Psoas muscle (tissue), 8 donors: Measurements from ENCODE around the gene NTRK2. TPM values are rescaled to one million over a fixed set of nuclear protein-coding genes. Genes with fewer than 3 reads are reported as not detected.
"Not testable (repeated sequence)": the region's sequence is repeated elsewhere in the genome, so short reads cannot be mapped to it uniquely, and the experiment has no call there.

Experiments used
- ATAC-seq, 4 donors: fragments of 200-7000 bp; cut with Tn5 transposase; one replicate each; pipeline ENCODE4 v1.9.1; 2020; ENCODE audit warnings: moderate library complexity in 3 of 4, mild to moderate bottlenecking in 2 of 4
- DNase-seq, 2 donors: peaks; one replicate each; pipeline ENCODE4 v3.0.0-alpha.2; 2020
- H3K27ac ChIP-seq: fragments of 200-600 bp; one replicate; pipeline ENCODE4 v1.8.0; 2022
- H3K27me3 ChIP-seq, 3 donors: fragments of 200-600 bp in 1 of 3; one replicate each; pipeline versions ENCODE4 v1.6.1 to v1.8.0; 2013 to 2022; ENCODE audit warnings: low read length in 2 of 3, mild to moderate bottlenecking in 2 of 3, moderate library complexity in 1 of 3; ENCODE audit not compliant: insufficient read depth in 3 of 3
- H3K36me3 ChIP-seq, 2 donors: fragments of 200-600 bp in 1 of 2; one replicate each; pipeline versions ENCODE4 v1.6.1 to v1.8.0; 2013 to 2022; ENCODE audit warnings: low read depth in 1 of 2, mild to moderate bottlenecking in 1 of 2, moderate library complexity in 1 of 2; ENCODE audit not compliant: insufficient read depth in 1 of 2
- H3K4me1 ChIP-seq: fragments of 200-600 bp; one replicate; pipeline ENCODE4 v1.8.0; 2022
- H3K4me3 ChIP-seq: fragments of 200-600 bp; one replicate; pipeline ENCODE4 v1.8.0; 2022; ENCODE audit warnings: mild to moderate bottlenecking
- H3K9me3 ChIP-seq: fragments of 200-600 bp; one replicate; pipeline ENCODE4 v1.8.0; 2022
- WGBS, 3 donors: extraction: QIAGEN DNeasy Blood & Tissue Kit; methylation state at CpG; one replicate each; pipeline versions ENCODE4 v1.1.6 to v1.1.7; 2013; 5-methylcytosine and 5-hydroxymethylcytosine counted together
- intact Hi-C, 2 donors: fragments of 100-400 bp; cut with DNase I; formaldehyde crosslinking; loops; one replicate each; pipeline versions ENCODE4 v1.11.0 to v1.14.2; 2022
- polyA plus RNA-seq, 3 donors: library from polyadenylated mRNA; stranded (reverse); fragments of 200-250 nt; gene quantifications; one replicate each; pipeline ENCODE4 v1.2.3, GENCODE V29; 2013
- total RNA-seq, 4 donors: library from RNA; stranded (reverse); fragmentation: NEBNext Ultra II Directional in 2 of 4; extraction: Animal tissue kit (Norgen Biotek cat#: 25700) in 2 of 4; gene quantifications; one replicate each; pipeline versions ENCODE4 v1.2.1 to v1.2.4, GENCODE V29; 2021 to 2023
- TF ChIP-seq, protein P1 (sequence below): fragments of 200-600 bp; IDR thresholded peaks from one replicate; pipeline ENCODE4 v1.8.0; 2022; ENCODE audit warnings: antibody characterized with exemption
- donor health status: healthy with polysubstance abuse.
- donor health status: DM: no; HTN: no; CAD: no; lungs with moderate emphysema.
- donor health status: Bipolar disorder and iron deficiency.
- donor health status: healthy.
- donor health status: DM: yes; HTN: yes; CAD: no.
- donor health status: DM: no; HTN: no; CAD: no.
- donor health status: DM: no; HTN: no; CAD: no.
- donor health status: DM: yes; HTN: yes; CAD: no.

Gene NTRK2
- total and polyA plus RNA-seq, 7 donors = 0.46 to 3.6 (median 1.4) TPM

DNA sequence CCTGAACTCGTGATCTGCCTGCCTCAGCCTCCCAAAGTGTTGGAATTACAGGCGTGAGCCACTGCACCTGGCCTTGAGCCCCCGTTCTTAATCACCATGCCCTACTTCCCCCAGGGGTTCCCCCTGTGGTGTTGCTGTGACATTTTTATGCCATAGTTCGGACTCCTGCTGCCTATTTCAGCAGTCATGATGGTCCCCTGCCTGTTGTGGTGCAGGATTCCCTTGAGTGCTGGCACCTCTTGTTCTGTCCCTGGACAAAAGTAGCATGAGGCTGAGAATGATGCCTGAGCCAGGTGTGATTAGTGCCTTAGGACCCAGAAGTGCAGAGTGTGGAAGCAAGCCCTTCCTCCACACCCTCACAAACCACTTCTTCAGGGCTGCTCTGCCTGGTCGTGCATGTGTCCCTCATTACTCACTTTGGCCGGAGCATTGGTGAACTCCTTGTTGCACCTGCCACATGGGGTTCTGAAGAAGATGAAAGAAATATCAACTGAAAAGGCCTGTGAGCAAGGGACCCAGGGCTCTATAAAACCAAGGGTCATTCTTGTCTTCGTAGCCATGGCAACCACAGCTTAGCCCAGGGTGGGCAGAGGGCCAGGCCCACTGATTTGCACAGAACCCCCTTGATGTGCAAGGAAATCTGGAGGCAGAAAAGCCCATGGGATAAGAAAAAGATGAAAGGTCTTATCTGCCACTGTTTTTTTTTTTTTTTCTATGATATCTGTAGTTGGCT is 228.0 kb downstream of the NTRK2 start:
- Histone ChIP-seq H3K27me3 (no peaks in the 10 kb centered on the region), H3K9me3 (no peaks in the 10 kb centered on the region), H3K4me3 (no peak overlapping the region), H3K36me3 (no peaks in the 10 kb centered on the region), H3K27ac (no peak overlapping the region), H3K4me1 (no peaks in the 10 kb centered on the region)
- ATAC-seq (no peak), DNase-seq (no peak)
- WGBS, 3 donors = 77 to 79% (median 79%) methylated on average over 7 of the region's 7 CpGs
- intact Hi-C loops = no loop called here
- TF ChIP-seq, protein P1, sequence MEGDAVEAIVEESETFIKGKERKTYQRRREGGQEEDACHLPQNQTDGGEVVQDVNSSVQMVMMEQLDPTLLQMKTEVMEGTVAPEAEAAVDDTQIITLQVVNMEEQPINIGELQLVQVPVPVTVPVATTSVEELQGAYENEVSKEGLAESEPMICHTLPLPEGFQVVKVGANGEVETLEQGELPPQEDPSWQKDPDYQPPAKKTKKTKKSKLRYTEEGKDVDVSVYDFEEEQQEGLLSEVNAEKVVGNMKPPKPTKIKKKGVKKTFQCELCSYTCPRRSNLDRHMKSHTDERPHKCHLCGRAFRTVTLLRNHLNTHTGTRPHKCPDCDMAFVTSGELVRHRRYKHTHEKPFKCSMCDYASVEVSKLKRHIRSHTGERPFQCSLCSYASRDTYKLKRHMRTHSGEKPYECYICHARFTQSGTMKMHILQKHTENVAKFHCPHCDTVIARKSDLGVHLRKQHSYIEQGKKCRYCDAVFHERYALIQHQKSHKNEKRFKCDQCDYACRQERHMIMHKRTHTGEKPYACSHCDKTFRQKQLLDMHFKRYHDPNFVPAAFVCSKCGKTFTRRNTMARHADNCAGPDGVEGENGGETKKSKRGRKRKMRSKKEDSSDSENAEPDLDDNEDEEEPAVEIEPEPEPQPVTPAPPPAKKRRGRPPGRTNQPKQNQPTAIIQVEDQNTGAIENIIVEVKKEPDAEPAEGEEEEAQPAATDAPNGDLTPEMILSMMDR = no peak

DNA sequence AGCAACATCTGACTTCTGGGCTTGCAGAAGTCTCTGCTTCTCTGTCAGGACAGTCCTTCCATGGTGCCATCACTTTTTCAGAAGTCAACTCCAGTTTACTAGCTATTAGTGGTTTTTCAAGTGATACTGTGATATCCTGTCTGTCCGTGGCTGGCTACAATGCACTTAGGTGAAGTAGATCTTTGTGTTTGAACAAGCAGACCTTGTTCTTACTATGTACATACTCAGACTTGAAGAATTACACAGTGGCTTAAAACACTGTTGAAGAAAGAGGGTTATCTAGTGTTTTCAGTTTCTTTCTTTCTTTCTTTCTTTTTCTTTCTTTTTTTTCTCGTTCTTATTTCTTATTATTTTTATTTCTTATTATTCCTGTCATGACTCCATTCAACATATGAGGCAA is 228.7 kb downstream of the NTRK2 start:
- Histone ChIP-seq H3K9me3 (no peaks in the 10 kb centered on the region), H3K36me3 (no peaks in the 10 kb centered on the region), H3K4me1 (no peaks in the 10 kb centered on the region), H3K27me3 (no peaks in the 10 kb centered on the region), H3K4me3 (no peak overlapping the region), H3K27ac (no peak overlapping the region)
- ATAC-seq (no peak), DNase-seq (no peak)
- intact Hi-C loops = no loop called here
- TF ChIP-seq, protein P1 = no peak
- 76 to 87% (median 81%) methylated on average over 2 of the region's 2 CpGs for WGBS, 3 donors

DNA sequence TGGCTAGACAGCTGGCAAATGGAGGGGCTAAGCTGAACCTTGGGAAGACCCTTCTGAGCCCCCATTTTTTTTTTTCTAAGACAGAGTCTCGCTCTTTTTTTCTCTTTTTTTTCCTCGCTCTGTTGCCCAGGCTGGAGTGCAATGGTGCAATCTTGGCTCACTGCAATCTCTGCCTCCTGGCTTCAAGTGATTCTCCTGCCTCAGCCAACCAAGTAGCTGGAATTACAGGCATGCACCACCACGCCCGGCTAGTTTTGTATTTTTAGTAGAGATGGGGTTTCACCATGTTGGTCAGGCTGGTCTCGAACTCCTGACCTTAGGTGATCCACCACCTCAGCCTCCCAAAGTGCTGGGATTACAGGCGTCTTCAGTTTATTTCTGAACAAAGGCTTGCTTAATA is 229.1 kb downstream of the NTRK2 start:
- H3K9me3 ChIP-seq, intact Hi-C loops, H3K4me1 ChIP-seq, H3K36me3 ChIP-seq, DNase-seq, ATAC-seq, H3K4me3 ChIP-seq, H3K27ac ChIP-seq, H3K27me3 ChIP-seq: not testable (repeated sequence)
- WGBS, 3 donors = 49 to 67% (median 60%) methylated on average over 6 of the region's 6 CpGs

DNA sequence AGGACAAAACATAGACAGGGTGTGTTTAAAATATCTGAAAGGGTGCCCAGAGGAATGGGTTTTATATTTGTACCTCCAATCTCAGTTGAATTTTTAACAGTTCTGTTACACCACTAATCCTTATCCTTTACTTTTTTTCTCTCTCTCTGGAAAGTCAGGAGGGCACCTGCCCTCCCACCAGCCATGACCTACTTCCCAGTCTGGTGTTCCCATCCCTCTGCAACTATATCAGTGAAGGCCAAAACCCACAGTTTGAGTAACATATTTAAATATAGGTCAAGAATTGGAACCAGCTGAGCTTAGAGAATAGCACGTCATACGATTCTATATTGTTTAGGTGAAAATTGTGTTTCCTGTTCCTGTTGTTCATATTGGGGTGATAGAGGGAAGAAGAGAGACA is 229.8 kb downstream of the NTRK2 start:
- Histone ChIP-seq H3K4me3 (no peak overlapping the region), H3K9me3 (no peaks in the 10 kb centered on the region), H3K27ac (no peak overlapping the region), H3K36me3 (no peaks in the 10 kb centered on the region), H3K4me1 (no peaks in the 10 kb centered on the region), H3K27me3 (no peaks in the 10 kb centered on the region)
- WGBS, 3 donors = 84 to 87% (median 87%) methylated on average over 2 of the region's 2 CpGs
- intact Hi-C loops = no loop called here
- ATAC-seq = no peak
- TF ChIP-seq, protein P1 = no peak
- no peak for DNase-seq

DNA sequence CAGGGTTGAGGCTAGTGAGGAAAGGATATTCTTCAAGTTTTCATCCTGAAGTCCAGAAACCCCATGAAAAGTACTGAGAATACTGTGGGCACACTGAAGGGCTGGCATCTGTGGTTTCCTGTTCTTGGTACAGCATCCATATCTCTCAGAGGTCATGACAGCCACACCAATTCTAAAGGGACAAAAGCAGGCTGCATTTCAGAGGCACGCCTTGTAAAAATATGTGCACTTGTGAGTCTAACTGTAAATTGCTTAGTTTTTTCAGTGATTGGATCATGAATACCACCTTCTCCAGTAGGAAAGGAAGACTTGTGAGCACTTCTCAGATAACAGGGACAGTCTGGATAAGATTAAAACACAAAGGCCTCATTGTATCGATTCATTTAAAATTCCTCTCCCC is 230.9 kb downstream of the NTRK2 start:
- no peak for ATAC-seq
- TF ChIP-seq, protein P1 = no peak
- 77 to 80% (median 78%) methylated on average over 2 of the region's 2 CpGs for WGBS, 3 donors
- Histone ChIP-seq H3K4me1 (no peaks in the 10 kb centered on the region), H3K9me3 (no peaks in the 10 kb centered on the region), H3K36me3 (no peaks in the 10 kb centered on the region), H3K27me3 (no peaks in the 10 kb centered on the region), H3K4me3 (no peak overlapping the region), H3K27ac (no peak overlapping the region)
- intact Hi-C loops = no loop called here
- DNase-seq = no peak
